Stimulated activated CD8-positive, alpha-beta memory T cell treated with anti-CD3 and anti-CD28 coated beads, Interleukin-15, amount 100 ng/mL, for 4 hours (primary cell): ENCODE data around the gene ARHGEF12.

ENCODE experiments used
- DNase-seq, 2 donors: peaks; one replicate each; pipeline ENCODE4 v3.0.0-alpha.2; 2020; ENCODE audit warnings: low read depth in 2 of 2

ARHGEF12 gene

GRCh38 chr11:120385655-120386054, 49.4 kb downstream of the ARHGEF12 start:
- DNase-seq, result no peak

GRCh38 chr11:120386318-120386717, 50.1 kb downstream of the ARHGEF12 start:
- no peak for DNase-seq

DNA sequence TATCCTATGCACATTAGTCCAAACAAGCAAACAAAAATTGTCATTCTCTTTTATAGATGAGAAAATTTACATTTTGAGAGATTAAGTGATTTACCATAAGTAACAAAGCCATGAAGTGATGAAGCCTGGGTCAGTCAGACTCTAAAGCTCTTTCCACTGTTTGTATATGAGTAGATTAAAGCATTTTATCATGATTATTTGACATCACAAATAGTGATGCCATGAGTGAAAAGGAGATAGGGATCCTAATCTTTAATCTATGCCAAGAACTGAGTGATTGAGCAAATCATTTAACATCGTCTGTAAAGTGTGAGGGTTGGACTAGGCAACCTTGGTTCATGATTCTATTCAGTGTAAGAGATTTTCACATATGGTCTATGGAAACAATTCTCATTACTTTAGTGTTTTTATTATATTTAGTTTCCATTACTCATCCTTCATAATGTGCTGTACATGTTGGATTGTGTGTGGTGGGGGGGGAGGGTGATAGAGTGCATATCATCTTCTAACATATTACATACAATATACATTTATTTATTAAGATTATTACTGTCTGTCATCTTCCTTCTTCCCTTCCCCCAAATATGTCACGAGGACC, 50.7 kb downstream of the ARHGEF12 start:
- DNase-seq, result no peak

DNA sequence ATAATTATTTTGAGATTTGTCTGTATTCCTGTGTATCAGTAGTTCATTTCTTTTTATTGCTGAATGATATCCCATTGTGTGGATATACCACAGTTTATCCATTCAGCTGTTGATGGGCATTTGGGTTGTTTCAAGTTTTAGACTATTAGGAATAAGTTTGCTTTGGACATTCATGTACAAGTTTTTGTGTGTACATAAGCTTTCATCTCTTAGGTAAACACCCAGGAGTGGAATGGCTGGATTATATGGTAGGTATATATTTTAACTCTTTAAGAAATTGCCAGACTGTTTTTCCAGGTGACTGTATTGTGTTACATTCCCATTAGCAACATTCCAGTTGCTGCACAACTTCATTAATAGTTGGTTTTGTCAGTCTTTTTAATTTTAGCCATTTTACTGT, 52.0 kb downstream of the ARHGEF12 start:
- no peak for DNase-seq

GRCh38 chr11:120389693-120390584, 53.7 kb downstream of the ARHGEF12 start:
- DNase-seq, result no peak

GRCh38 chr11:120390585-120390922, 54.3 kb downstream of the ARHGEF12 start:
- DNase-seq, result no peak

- DNase-seq, result no peak
Observed at GRCh38 chr11:120391292-120391691, 55.1 kb downstream of the ARHGEF12 start.

DNA sequence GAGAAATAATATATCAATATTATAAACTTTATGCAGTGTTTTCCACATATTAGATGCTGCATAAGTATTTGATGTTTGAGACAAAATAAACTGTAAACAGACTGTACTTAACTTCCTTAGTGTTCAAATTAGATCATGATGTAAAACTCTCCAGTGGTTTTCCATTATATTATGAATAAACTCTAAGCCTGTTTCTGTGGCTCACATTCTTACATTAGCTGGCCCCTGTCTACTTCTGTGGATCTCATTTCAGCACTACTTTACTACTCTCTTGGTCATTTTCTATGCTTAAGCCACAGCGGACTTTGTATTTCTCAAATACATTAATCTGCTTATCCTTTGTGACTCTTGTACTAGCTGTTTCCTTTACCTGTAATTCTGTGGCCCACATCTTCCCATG, 55.6 kb downstream of the ARHGEF12 start:
- DNase-seq, result no peak

DNA sequence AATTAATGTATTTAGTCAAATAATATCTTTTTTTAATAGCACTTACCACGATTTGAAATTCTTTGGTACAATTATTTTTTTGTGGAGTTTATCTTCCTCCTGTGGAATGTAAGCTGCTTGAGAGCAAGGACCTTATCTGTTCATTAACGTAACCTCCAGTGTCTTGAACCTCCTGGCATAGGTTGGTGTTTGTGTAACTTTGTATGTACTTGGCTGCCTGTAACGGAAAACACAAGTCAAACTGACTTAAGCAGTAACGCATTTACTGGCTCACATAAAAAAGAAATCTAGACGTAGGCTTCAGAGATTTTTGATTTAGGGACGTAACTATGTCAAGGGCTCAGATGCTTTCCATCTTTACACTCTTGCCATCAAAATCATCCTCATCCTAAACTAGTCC, 56.1 kb downstream of the ARHGEF12 start:
- no peak for DNase-seq

- no peak for DNase-seq
Observed at GRCh38 chr11:120392793-120393192, 56.6 kb downstream of the ARHGEF12 start.

GRCh38 chr11:120394119-120394518, 57.9 kb downstream of the ARHGEF12 start:
- DNase-seq, result no peak

GRCh38 chr11:120395778-120396177, 59.6 kb downstream of the ARHGEF12 start:
- no peak for DNase-seq

GRCh38 chr11:120398132-120398531, 61.9 kb downstream of the ARHGEF12 start:
- DNase-seq, result no peak

DNA sequence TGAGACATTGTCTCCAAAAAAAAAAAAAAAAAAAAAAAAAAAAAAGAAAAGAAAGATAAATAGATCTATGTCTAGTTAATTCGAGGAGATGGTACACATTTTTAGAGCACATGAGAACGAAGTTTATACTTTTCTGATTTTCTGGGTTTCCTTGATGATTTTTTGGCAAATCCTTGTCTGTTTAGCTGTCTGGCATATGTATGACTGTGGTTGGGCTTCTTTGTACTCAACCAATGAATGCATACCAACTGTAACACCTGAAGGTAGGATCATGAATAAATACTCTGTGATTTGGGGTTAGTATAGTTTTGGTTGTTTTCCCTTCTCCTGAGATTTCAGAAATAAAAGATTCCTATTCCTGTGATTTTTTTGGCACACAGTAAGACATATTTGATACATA, 63.1 kb downstream of the ARHGEF12 start:
- no peak for DNase-seq

DNA sequence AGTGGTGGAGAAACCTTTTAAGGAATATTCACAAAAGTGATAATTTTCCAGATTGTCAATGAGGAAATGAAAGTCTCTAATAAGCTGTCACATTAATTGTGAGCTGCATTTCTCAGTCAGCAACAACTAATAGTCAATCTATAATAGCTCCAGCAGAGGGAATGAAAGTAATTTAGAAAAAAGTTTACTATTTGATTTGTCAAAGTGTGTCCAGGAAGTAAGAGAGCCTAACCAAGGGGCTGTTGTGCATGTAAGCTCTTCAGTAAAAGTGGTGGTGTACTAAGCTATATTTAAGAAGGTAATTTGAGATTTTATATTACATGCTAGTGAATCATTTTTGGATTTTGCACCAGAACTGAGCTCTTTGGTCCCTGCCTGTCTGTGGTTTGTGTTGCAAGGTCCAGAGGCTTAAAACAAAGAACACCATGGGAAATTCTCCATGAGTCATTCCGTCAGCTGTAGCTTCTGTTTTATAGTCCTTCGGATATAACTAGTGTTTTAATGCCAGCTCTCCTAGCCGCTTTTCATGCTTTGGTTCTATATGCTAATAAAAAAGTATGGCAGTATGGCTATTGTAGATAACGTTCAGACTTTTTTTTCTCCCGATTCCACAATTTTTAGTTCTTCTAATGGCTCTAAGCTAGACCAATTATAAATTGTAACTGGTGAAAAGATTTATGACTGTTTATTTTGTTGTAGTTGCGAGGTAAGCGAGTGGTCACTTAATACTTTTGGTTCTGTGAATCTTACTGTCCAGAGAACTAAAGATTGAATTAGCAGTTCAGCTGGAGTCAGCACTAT, 64.6 kb downstream of the ARHGEF12 start:
- DNase-seq, result no peak

DNA sequence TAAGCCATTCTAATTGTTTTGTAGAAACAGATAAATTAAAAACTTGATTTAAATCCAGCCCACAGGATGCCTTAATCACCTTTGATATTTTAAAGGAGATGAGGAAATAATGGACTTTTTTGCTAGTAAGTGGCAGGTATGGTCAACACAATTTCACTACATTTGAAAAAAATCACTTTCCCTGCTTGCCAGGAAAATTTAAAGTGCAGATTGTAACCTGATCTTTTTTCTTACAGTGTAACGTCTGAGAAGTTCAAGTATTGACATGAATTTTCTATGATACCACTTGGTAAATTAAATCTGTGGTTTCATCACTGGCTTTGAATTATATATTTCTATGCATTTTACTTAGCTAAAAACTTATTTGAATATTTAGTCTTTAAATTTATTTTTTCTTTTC, 65.3 kb downstream of the ARHGEF12 start:
- DNase-seq, result no peak

- no peak for DNase-seq
Observed at GRCh38 chr11:120403966-120404365, 67.8 kb downstream of the ARHGEF12 start.

DNA sequence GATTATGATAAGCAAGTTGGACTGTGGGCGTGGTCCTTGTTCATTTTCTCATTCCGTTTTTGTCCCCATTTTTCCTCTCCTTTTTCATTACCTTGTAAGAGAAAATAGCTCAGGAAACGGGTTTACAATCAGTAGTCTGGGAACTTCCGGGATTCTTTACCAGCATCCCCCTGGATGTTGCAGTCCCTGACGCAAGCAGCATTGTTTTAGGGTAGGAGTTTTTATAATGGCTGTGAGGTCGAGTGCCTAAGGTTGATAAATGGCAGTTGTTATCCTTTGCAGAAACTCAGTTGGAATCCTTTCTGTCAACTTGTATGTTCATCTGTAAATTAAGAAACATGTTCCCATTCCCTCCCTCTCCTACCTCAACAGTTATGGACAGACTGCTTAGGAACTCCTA, 68.3 kb downstream of the ARHGEF12 start:
- no peak for DNase-seq

- DNase-seq, result no peak
Observed at GRCh38 chr11:120409655-120410054, 73.4 kb downstream of the ARHGEF12 start.

- no peak for DNase-seq
Observed at GRCh38 chr11:120410622-120411380, 74.6 kb downstream of the ARHGEF12 start.

- DNase-seq, result no peak
Observed at GRCh38 chr11:120413480-120413879, 77.3 kb downstream of the ARHGEF12 start.

DNA sequence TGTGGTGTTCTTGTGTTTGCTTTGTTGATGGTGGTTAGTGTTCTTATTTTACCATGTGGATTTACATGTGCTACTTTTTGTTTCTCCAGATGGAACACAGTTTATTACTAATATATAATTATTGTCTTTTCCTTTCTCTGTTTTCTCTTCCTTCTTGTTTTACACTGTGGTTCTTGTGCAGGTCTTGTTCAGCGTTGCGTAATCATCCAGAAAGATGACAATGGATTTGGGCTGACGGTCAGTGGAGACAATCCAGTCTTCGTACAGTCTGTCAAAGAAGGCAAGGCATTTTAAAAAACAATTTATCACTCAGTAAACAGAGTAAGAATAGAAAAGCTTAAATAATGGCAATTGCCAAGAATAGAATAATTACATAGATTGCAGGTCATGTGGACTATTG, 84.4 kb downstream of the ARHGEF12 start:
- no peak for DNase-seq
